Fibroblast of lung (primary cell): ENCODE measurements around the gene DRGX.

ENCODE experiments used
- CTCF ChIP-seq, 2 donors: IDR thresholded peaks in 1 of 2; conservative IDR thresholded peaks in 1 of 2; 1 replicate in 1 of 2; 2 replicates in 1 of 2; pipeline ENCODE4 v1.5.1; 2011 to 2012; ENCODE audit warnings: low read length in 2 of 2, control low read depth in 1 of 2, inconsistent platforms in 1 of 2, low read depth in 1 of 2, mild to moderate bottlenecking in 1 of 2
- EZH2 ChIP-seq: IDR thresholded peaks from 2 replicates; pipeline ENCODE4 v1.5.1; 2012; ENCODE audit warnings: low read length, control low read depth, mild to moderate bottlenecking; ENCODE audit errors: missing control alignments

- TF ChIP-seq CTCF (conservative IDR thresholded peaks at IDR 0.05 in 1 of 2, IDR thresholded peaks at IDR 0.05 in 1 of 2; ENCODE audit: low read depth in 1 of 2, low read length in 2 of 2) = no peak
- no peak for TF ChIP-seq EZH2
Measured at GRCh38 chr10:49409755-49410154, 13.9 kb upstream of the DRGX start.
